T-helper 9 cell (primary cell): ENCODE results near the gene ICAM4.
A peak's percentile ranks its signal among the peaks of the same experiment; 100 is the strongest.

Experiments used
- DNase-seq: peaks from one replicate; pipeline ENCODE4 v3.0.0-alpha.2; 2020

ICAM4 gene

GRCh38 chr19:10291554-10292205, 4.9 kb downstream of the ICAM4 start:
- DNase-seq, result no peak

- peak; percentile 54 for DNase-seq
These were observed 5.5 kb downstream of the ICAM4 start for GRCh38 chr19:10292206-10292788.

DNA sequence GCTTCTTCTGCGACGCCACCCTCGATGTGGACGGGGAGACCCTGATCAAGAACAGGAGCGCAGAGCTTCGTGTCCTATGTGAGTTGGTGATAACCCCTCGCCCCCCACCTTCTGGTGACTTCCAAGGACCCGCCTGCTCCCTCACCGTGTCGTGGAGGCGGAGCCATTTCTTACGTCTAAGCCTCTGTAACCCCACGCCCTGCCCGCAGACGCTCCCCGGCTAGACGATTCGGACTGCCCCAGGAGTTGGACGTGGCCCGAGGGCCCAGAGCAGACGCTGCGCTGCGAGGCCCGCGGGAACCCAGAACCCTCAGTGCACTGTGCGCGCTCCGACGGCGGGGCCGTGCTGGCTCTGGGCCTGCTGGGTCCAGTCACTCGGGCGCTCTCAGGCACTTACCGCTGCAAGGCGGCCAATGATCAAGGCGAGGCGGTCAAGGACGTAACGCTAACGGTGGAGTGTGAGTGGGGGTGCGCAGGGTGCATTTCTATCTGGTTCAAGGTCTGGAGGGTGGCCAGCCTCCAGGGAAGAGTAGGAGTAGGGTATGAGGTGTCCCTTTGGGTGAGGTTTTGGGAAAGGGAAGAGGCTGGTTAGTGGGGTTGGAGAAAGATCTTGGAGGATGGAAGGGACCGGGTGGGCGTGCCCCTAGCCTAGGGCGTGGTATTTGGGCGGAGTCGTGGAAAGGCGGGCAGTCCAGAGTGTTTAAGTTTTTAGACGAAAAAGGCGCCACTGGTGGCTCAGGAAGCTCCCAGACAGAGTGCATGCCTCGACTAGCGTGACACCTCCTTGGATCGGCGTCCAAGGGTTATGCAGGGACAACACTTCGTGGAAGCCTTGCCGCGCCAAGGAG, 6.3 kb downstream of the ICAM4 start:
- no peak for DNase-seq

GRCh38 chr19:10293637-10294367, 7.0 kb downstream of the ICAM4 start:
- no peak for DNase-seq

DNA sequence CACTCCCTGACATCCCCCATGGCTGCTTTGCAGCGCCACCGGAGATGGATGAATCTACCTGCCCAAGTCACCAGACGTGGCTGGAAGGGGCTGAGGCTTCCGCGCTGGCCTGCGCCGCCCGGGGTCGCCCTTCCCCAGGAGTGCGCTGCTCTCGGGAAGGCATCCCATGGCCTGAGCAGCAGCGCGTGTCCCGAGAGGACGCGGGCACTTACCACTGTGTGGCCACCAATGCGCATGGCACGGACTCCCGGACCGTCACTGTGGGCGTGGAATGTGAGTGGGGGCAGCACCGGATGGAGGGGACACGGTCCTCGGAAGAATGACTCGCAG, 7.6 kb downstream of the ICAM4 start:
- no peak for DNase-seq

DNA sequence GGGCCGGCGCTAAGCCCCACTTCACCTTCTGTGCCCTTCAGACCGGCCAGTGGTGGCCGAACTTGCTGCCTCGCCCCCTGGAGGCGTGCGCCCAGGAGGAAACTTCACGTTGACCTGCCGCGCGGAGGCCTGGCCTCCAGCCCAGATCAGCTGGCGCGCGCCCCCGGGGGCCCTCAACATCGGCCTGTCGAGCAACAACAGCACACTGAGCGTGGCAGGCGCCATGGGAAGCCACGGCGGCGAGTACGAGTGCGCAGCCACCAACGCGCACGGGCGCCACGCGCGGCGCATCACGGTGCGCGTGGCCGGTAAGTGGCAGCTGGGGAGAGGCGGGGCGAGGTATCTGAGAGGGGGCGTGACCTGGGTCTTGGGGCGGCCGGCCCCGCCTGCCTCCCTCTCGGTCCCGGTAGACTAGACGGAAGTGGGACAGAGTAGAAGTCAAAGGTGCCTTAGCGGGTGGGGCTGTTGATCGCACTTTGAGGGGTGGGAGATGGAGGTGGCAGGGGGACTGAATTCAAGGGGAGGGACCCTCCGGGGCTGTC, 8.6 kb downstream of the ICAM4 start:
- peak; percentile 58 for DNase-seq

- DNase-seq, result no peak
These were observed 9.3 kb downstream of the ICAM4 start for GRCh38 chr19:10295847-10296591.

GRCh38 chr19:10299545-10300458, 13.0 kb downstream of the ICAM4 start:
- no peak for DNase-seq

- no peak for DNase-seq
These were observed 18.5 kb downstream of the ICAM4 start for GRCh38 chr19:10305139-10305806.

- DNase-seq, result no peak
These were observed 19.6 kb downstream of the ICAM4 start for GRCh38 chr19:10306327-10306726.

DNA sequence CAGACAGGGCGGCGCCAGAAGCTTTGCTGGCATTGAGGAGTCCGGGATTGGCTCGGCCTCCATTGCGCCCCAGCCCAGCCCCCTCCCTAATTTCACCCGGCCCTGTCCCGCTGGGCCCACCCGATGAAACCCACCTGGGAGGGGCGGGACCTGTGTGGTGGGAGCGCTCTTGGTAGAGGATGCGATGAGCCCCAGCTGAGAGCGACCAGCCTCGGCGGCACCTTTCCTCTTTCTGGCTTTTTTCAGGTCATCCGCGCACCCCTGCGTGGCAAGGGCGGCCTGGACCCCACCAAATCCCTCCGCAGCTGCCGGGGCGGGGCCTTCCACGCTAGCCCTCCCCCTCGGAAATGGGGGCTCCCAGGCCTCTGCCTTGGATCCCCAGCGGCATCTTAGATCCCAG, 22.7 kb downstream of the ICAM4 start, which contains the start of gene ZGLP1:
Gene ZGLP1 (minus strand): TSS at position 393 of the 400 bp plus-strand sequence.
- DNase-seq, result no peak

DNA sequence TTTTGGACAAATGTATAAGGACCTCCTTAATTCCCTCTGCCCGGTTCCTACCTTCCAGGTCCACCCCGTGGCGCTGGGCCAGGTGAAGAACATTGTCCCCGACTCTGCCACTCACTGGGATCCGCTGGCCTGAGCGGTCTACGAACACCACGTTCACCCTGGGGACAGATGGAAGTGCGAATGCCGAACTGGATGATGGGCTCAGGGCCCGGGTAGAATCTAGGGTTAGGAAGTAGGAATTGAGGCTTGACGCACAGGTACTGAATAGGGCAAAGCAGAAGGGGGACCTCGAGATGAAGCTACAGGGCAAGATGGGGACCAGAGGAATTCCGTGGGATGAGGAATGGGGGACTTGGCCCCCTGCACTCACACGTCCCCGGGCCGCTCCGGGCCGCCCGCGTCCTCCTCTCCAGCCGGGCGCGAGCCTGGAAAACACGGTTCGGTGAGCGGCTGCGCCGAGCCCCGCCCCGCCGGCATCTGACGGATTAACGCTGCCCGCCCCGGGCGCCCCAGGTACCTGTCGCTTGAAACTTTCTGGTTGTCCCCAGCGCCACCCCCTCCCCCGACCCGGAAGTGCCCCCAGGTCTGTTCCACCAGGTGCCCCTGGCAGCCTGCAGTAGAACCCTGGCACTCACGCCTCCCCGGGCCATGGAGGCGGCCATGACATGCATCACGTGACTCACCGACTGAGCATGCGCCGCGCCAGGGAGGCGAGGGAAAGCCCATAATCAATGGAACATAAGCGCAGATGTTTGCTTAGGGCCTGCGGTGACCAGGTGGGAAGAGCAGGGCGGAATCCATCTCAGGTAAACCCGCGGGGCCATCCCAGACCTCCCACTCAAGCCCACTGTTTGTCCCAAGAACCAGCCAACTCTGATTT, 28.8 kb downstream of the ICAM4 start, which contains the start of gene FDX2:
Gene FDX2 (minus strand): TSS at position 681 of the 880 bp plus-strand sequence. CDS start 19 bp downstream, at position 662.
- DNase-seq, result peak; percentile 93

DNA sequence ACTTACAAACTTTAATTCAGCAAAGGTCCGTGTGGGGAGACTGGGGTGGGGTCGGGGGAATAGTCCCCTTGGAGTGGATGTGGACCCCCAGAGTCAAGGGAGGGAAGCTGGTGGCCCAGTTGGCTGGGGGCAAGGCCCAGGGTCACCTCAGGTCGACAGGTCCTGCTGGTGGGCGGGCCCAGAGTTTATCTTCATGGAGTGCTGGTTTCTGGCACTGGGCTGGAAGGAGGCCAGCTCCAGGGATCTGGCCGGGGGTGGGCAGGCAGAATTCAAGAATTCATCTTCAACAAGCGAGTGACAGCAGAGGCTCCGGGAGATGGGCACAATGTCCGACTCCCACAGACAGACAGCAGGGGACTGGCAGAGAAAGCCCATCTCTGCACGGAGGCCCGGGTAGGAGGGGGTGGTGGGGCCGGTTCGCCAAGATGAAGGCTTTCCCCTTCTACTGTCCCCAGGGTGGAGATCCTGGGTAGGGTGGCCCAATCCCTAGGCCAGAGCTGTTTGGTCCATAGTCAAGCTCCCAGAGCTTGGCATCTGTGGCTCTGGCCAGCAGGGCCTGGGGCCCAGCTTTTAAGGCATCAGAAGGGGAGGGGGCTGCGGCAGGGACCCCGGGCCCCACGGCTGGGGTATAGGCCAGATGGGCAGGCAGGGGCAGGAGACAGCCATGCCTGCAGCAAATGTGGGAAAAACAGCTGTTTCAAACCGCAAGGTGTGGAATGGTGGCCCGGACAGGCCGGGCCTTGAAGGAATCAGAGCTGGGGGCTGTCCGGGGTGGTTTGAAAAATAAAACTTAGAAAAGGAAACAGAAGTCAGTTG, 29.7 kb downstream of the ICAM4 start:
- DNase-seq, result no peak

- DNase-seq, result no peak
These were observed 30.5 kb downstream of the ICAM4 start for GRCh38 chr19:10317045-10317856.

DNA sequence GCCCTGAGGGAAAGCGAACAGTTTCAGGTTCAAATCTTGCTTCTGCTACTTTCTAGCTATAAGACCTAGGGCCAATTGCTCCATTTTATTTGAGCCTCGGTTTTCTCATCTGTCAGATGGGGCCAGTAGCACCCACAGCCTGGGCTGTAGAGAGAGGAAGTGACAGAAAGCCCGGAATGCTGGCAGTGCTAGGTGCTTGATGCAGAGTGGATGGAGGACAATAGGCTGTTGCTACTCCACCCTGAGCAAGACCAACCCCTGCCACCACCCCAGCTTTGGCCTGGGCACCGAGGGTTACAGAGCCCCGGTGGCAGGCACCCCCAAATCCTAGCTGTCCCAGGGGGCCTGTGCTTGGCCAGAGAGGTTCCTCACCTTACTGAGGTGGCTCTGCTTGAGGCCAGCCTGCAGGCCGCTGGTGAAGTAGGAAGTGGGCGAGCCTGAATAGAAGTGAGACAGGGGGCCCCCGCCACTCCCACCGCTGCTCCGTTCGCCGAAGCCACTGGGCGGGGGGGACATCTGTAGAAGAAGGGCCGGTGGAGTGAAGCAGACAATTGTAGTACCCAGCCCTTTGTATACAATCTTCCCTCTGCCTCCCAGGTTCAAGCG, 31.2 kb downstream of the ICAM4 start:
- no peak for DNase-seq

GRCh38 chr19:10318807-10319682, 32.3 kb downstream of the ICAM4 start:
- DNase-seq, result no peak
